SKM-1 (cell line): ENCODE measurements around the gene TLCD3B.

Experiments
- DNase-seq: peaks from one replicate; lab custom pipeline; 2025; ENCODE audit not compliant: unreplicated experiment; lab: John Stamatoyannopoulos, UW

The TLCD3B gene, protein sequence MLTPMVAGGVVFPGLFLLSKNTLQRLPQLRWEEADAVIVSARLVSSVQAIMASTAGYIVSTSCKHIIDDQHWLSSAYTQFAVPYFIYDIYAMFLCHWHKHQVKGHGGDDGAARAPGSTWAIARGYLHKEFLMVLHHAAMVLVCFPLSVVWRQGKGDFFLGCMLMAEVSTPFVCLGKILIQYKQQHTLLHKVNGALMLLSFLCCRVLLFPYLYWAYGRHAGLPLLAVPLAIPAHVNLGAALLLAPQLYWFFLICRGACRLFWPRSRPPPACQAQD

GRCh38 chr16:30030841-30031413 is at the start of gene TLCD3B:
TSS of gene TLCD3B (minus strand) at chr16:30031271. CDS start at chr16:30030527, 744 bp downstream.
- DNase-seq, result no peak

GRCh38 chr16:30079480-30079879 is 48.4 kb upstream of the TLCD3B start:
- no peak for DNase-seq

DNA sequence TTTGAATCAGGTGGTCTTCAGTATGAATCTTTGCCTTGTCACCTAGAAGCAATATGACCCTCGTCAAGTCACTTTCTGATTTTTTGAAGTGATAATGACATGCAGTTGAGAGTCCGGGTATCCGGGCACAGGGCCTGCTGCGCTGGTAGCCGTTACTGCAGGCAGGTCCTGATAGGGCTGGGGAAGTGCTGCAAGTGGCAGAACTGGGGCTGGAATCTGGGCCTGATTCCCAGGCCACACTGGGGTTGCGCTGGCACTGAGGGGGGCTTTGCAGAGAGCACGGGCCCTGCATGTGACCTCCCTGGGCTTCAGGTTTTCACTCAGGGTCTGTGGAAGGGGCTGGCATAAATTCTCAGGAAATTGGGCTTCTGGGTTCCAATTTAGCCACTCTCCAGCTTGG is 47.7 kb upstream of the TLCD3B start:
- DNase-seq, result no peak

GRCh38 chr16:30077656-30078055 is 46.6 kb upstream of the TLCD3B start:
- no peak for DNase-seq

- DNase-seq, result no peak
Measured at GRCh38 chr16:30076276-30076791, 45.3 kb upstream of the TLCD3B start.

GRCh38 chr16:30075503-30076275 is 44.6 kb upstream of the TLCD3B start, which contains the start of gene PPP4C:
TSS of gene PPP4C (plus strand) at chr16:30075994. CDS start at chr16:30076378, 384 bp downstream.
- peak; percentile 88 for DNase-seq

- no peak for DNase-seq
Measured at GRCh38 chr16:30070490-30070889, 39.4 kb upstream of the TLCD3B start.

DNA sequence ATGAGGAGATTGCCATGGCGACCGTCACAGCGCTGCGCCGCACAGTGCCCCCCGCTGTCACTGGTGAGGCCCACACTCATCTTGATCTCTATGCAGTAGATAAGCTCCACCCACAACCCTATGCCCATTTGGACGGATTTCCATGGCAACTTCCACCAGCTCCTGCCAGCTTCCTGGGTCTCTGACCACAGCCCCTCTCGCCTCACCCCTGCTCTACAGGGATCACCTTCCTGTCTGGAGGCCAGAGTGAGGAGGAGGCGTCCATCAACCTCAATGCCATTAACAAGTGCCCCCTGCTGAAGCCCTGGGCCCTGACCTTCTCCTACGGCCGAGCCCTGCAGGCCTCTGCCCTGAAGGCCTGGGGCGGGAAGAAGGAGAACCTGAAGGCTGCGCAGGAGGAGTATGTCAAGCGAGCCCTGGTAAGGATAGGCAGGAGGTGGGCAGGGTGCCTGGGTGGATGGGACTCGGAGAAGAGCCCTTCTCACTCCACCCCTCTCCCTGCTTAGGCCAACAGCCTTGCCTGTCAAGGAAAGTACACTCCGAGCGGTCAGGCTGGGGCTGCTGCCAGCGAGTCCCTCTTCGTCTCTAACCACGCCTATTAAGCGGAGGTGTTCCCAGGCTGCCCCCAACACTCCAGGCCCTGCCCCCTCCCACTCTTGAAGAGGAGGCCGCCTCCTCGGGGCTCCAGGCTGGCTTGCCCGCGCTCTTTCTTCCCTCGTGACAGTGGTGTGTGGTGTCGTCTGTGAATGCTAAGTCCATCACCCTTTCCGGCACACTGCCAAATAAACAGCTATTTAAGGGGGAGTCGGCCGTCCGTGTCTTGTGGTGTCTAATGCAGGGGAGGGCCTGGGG is 38.8 kb upstream of the TLCD3B start:
- no peak for DNase-seq

GRCh38 chr16:30068750-30069610 is 37.9 kb upstream of the TLCD3B start:
- no peak for DNase-seq

DNA sequence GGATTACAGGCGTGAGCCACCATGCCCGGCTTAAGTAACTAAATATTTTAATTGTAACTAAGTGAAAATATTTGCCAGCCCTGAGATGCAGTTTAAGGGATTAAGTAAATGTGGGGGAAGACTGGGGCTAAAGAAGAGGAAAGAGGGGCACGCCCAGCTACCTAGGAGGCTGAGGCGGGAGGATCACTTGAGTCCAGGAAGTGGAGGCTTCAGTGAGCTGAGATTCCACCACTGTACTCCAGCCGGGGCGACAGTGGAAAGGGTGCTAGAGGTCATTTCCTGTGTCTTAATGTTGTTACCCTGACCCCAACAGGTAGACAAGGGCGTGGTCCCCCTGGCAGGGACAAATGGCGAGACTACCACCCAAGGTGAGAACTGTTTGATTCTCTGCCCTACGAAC is 37.3 kb upstream of the TLCD3B start:
- no peak for DNase-seq

DNA sequence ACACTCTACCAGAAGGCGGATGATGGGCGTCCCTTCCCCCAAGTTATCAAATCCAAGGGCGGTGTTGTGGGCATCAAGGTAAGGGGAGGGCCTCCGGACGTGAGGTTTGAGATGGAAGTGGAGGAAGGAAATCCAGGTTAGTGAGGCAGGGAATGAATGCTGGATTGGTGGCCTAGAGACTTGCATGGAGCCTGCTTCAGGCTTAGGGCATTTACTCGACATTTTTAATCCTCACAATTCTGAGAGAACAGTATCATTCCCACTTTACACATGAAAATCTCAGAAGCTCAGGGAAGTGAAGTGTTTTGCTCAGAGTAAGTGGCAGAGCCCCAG is 36.5 kb upstream of the TLCD3B start:
- DNase-seq, result no peak

- DNase-seq, result no peak
Measured at GRCh38 chr16:30066761-30067583, 35.9 kb upstream of the TLCD3B start.

DNA sequence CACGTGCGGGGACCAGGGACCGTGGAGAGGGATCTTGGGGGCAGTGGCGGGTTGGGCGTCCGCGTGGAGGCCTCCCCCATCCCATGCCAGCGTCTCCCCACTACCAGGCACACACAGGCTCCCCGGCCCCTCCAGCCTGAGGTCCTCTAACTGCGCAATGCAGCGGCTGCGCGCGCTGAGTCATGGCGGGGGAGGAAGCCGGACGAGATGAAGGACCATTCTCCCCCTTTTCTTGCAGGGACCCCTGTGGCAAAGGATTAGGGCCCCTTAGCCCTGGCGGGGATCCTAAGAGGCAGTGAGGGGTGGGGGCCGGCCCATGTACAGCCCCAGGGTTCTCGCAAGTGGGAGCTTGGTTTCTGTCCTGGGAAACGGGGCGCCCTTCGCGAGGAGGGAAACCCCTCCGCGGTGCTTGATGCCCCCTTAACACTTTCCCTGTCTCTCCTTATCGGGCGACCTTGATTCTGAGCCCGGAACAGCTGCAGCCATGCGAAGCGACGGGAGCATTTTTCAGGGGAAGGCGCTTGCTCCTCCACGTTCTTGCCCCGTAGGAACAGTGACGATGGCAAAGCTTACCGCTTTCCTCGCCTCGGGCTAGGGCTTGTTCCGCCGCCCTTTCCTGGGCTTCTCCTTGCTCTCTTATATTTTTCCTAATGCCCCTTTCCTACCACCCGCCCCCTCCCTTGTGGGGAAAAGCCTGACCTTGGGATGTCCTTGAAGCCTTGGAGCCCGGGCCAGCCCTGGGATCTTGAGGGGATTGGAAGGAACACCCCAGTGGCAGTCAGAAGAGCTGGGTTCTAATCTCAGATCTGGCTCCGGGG is 35.1 kb upstream of the TLCD3B start:
- DNase-seq, result no peak

DNA sequence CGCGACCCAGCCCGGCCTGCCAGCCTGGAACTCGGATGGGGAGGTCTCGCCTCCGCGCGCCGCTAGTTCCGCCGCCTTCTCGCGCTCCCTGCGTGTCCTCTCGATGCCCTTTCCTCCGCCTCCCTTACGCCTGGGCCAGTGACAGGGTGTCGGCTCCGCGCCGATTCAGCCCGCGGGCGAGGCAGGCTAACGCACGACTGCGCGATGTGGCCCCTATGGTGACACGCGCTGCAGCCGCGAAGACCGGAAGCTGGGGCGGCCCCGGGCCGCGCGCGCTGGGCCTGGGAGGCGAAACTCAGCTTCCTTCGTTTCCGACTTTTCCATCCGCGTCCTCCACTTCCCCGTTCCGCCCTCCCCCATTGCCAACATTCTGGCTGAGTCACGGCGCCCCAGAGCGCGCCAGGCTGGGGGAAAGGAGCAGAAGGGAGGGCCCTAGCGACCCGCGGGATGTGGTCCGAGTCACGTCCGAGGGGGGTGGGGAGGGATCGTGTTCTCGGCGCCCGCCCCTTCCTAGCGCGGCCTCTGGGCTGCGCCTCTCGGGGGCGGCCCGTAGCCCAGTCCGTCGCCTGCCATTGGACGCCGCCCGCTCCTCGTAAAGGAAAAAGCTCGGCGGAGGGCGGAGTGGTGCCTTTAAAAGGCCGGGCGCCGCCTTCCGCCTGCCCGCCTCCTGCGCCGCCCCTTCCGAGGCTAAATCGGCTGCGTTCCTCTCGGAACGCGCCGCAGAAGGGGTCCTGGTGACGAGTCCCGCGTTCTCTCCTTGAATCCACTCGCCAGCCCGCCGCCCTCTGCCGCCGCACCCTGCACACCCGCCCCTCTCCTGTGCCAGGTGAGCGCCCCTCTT is 34.3 kb upstream of the TLCD3B start, which contains the start of gene ALDOA:
Gene ALDOA, plus strand, starts transcription at position 659 of the 841 bp plus-strand sequence. CDS start 1,138 bp downstream, outside the sequence.
- peak; percentile 97 for DNase-seq

- no peak for DNase-seq
Measured at GRCh38 chr16:30064729-30065101, 33.6 kb upstream of the TLCD3B start.

DNA sequence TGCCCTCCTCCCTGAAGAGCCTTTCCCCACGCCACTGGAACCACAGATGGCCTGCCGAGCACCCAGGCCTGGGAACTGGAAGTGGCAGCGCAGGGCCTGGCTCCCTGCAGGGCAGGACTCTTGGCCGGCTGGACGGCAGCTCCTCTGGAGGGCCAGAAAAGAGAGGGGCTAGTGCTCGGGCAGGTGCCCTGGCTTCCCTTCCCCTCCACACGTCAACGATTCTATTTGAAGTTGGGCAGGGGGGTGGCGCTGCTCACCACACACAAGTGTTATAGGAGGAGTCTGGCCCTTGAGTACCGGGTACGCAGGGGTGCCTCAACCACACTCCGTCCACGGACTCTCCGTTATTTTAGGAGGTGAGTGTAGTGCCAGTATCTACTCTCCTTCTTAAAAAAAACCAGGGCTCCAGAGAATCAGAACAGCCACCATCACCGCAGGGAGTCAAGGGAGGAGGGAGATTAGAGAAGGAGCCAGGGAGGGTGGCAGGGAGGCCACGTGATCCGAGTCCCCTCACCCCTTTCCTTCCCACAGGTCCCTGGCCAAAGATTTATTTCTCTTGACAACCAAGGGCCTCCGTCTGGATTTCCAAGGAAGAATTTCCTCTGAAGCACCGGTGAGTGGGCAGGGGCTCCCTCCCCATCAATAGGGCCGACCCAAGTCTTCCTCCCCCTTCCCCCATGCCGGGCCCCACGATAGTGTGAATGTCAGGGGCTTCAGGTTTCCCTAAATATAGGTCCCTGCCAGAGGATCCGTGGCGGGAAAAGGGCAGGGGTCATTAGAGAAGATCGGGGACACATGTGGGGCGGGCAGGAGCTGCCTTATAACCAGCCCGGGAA is 33.0 kb upstream of the TLCD3B start:
- DNase-seq, result peak; percentile 72
